IgD-negative memory B cell (primary cell): Measurements from ENCODE around the gene SFRP5. TPM values are rescaled to one million over a fixed set of nuclear protein-coding genes. Genes with fewer than 3 reads are reported as not detected.
A peak's percentile ranks its signal among the peaks of the same experiment; 100 is the strongest.

Source experiments
- H3K27ac Mint-ChIP-seq, 3 donors: one replicate each; pipeline ENCODE4 v1.8.0; 2020 to 2022; ENCODE audit warnings: mild to moderate bottlenecking in 3 of 3, mixed read lengths in 3 of 3, moderate library complexity in 1 of 3
- H3K27me3 Mint-ChIP-seq: one replicate; pipeline ENCODE4 v1.8.0; 2021; ENCODE audit warnings: mixed read lengths
- H3K36me3 Mint-ChIP-seq: one replicate; pipeline ENCODE4 v1.8.0; 2020; ENCODE audit warnings: mild to moderate bottlenecking, mixed read lengths
- H3K4me1 Mint-ChIP-seq, 3 donors: one replicate each; pipeline ENCODE4 v1.8.0; 2020 to 2022; ENCODE audit warnings: mixed read lengths in 3 of 3, mild to moderate bottlenecking in 1 of 3
- H3K4me3 Mint-ChIP-seq, 4 donors: one replicate each; pipeline ENCODE4 v1.8.0; 2020 to 2022; ENCODE audit warnings: mild to moderate bottlenecking in 4 of 4, mixed read lengths in 4 of 4, moderate library complexity in 3 of 4
- H3K9me3 Mint-ChIP-seq, 3 donors: one replicate each; pipeline ENCODE4 v1.8.0; 2020 to 2021; ENCODE audit warnings: mixed read lengths in 3 of 3, mild to moderate bottlenecking in 1 of 3
- polyA plus RNA-seq: library from polyadenylated mRNA; unstranded; fragments of 300-500 nt; fragmentation: Illumina TruSeq; gene quantifications from one replicate; pipeline ENCODE4 v1.2.3, GENCODE V29; 2021

SFRP5 gene
- polyA plus RNA-seq, 1 donor from 2014 or later = not detected

DNA sequence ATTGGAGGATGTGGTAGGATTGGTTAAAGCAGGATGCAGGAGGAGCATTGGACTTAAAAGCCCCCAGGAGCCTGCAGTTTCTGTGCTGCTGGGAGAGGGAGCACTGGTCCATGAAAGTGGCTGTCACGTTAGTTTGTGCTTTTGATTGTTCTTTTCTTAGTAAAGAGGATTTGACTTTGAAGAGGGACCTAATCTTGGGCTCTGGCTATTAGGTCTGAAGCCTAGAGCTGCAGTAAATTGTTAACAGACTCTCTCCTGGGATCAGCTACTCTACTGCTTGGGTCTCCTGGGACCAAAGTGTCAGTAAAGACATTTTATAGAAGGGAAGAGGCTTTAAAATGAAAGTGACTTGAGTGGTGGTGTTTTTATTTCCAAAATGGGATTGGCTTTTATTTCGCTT is 31.2 kb downstream of the SFRP5 start:
- H3K9me3 Mint-ChIP-seq = no peaks in the 10 kb centered on the region
- H3K4me3 Mint-ChIP-seq = peak overlapping the region in 1 of 4 donors; percentile 76
- H3K4me1 Mint-ChIP-seq = peaks cover 29 to 51% (median 43%) of the 10 kb centered on the region in 3 donors

DNA sequence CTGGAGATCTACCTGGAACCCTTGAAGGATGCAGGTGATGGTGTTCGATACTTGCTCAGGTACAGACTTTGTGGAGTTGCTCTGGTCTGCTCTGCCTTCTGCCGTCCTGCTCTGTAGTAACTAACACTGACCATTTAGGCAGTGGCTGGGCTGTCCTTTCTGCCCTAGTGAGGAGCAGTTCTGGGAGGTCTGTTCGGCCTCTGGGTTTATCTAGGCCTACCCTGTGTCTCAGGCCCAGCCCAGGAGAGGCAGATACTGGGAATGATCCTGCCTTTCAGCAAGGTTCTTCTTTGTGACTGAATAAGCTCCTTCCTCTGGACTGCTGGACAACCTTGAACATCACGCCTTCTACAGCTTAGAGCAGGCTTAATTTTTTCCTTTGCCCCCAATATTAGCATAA is 33.2 kb downstream of the SFRP5 start:
- H3K9me3 Mint-ChIP-seq = no peaks in the 10 kb centered on the region
- H3K27me3 Mint-ChIP-seq = no peaks in the 10 kb centered on the region
- H3K4me3 Mint-ChIP-seq = peak overlapping the region; percentile 90 to 97 (median 94)
- peaks cover 3% of the 10 kb centered on the region for H3K36me3 Mint-ChIP-seq
- H3K4me1 Mint-ChIP-seq = peaks cover 32 to 49% (median 41%) of the 10 kb centered on the region in 3 donors
- peak overlapping the region in 2 of 3 donors; percentile 79 to 98 for H3K27ac Mint-ChIP-seq

More for the DNA sequence above, 31.2 kb downstream of the SFRP5 start:
- no peak overlapping the region for H3K27ac Mint-ChIP-seq
- H3K27me3 Mint-ChIP-seq = no peaks in the 10 kb centered on the region
- H3K36me3 Mint-ChIP-seq = peaks cover 6% of the 10 kb centered on the region

- H3K36me3 Mint-ChIP-seq = peaks cover 3% of the 10 kb centered on the region
- H3K4me3 Mint-ChIP-seq = peak overlapping the region; percentile 90 to 97 (median 94)
- H3K27ac Mint-ChIP-seq = peak overlapping the region; percentile 79 to 98 (median 98)
- H3K4me1 Mint-ChIP-seq = peaks cover 32 to 43% (median 41%) of the 10 kb centered on the region in 3 donors
- H3K9me3 Mint-ChIP-seq = no peaks in the 10 kb centered on the region
- no peaks in the 10 kb centered on the region for H3K27me3 Mint-ChIP-seq
Measured at GRCh38 chr10:97737770-97738265, 34.0 kb downstream of the SFRP5 start.

DNA sequence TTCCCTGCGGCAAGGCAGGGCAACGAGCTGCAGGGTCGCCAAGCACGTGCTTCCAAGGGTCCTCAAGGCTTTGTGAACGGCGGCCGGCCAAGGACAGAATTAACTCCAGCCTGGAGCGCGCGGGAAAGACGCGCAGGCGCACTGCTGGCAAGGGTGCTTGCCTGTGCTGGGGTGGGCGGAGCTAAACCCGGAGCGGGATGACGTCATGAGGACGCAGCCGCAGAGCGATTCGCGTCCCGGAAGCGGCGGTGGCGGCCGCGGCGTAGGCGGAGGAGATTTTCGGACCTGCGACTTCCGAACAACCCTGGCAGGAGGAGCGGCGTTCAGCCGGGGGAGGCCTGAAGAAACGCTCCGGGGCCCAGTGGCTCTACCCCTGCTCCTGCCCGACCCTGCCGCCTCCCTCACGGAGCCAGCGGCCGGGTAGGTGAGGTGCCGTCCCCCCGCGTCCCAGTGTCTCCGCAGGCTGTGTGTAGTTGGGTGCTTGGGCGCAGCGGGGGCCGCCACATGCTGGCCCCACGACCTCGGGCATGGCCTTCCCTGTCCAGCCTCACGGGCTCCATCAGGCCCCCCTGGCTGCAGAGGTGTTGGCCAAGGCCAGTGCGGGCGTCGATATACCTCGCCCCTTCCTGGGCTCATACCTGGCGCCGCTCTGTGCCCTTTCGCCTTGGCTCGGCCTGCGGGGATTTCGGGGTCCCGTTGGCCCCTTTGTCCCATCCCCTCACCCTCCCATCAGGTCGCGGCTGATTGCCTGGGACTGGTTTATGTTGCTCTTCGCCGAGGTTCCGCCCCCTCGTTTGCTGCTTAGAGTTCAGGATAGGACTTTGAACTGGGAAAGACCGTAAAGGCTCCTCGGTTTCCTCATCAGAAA is 34.7 kb downstream of the SFRP5 start, which contains the start of gene ZFYVE27:
Gene ZFYVE27 (plus strand): TSS at position 227 of the 868 bp plus-strand sequence. CDS start 1,350 bp downstream, outside the sequence.
- Mint-ChIP-seq H3K27ac (peak within 1 kb of the TSS; percentile 79 to 98 (median 98)), H3K4me3 (peak within 1 kb of the TSS; percentile 90 to 97 (median 94)), H3K9me3 (no peaks in the 10 kb centered on the region), H3K27me3 (no peaks in the 10 kb centered on the region), H3K36me3 (peaks cover 3% of the 10 kb centered on the region), H3K4me1 (peaks cover 32 to 42% (median 41%) of the 10 kb centered on the region in 3 donors)

DNA sequence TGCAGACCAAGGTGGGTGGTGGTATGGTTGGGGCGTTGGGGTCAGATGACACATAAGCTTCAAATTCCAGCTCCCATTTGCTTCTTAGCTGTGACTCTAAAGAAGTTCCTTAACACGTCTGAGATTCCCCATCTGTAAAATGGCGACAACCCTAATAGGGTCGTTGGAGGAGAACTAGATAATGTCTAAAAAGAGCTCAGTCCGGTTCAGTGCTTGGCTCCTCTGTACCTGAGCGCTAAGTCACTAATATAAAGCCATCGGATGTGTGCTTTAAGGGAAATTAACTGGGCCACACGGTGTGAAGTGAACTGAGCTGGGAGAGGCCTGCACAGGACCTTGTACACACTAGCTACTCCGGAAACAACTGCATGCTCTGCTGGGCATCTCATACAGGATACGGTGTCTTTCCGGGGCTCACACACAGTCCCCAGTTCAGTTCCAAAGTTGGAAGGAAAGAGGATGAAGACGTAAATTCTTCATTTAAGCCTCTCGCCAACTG is 35.3 kb downstream of the SFRP5 start:
- Mint-ChIP-seq H3K4me1 (peaks cover 32 to 40% (median 40%) of the 10 kb centered on the region in 3 donors), H3K27ac (peak overlapping the region; percentile 79 to 98 (median 98)), H3K9me3 (no peaks in the 10 kb centered on the region), H3K27me3 (no peaks in the 10 kb centered on the region), H3K4me3 (peak overlapping the region; percentile 90 to 97 (median 94)), H3K36me3 (peaks cover 3% of the 10 kb centered on the region)

DNA sequence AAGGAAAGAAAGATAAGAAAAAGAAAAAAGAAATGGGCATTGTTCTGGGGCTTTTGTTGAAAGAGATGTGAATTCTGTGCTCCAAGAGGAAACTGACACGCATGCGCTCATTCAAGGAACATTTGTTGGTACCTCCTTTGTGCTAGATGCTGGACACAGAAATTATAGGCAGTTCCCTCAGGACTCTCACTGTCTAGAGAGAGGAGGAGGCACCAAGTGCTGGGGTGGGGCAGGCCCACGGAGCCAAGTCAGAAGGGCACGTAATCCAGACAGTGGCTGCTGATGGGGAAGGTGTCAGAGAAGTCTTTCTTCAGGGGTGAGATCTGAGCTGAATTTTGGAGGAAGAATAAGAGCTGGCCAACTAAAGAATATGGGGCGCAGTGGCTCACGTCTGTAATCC is 37.8 kb downstream of the SFRP5 start:
- H3K27me3 Mint-ChIP-seq = peaks cover 4% of the 10 kb centered on the region
- no peaks in the 10 kb centered on the region for H3K9me3 Mint-ChIP-seq
- peak overlapping the region in 1 of 4 donors; percentile 27 for H3K4me3 Mint-ChIP-seq
- H3K36me3 Mint-ChIP-seq = peaks cover 3% of the 10 kb centered on the region
- peaks cover 18 to 24% (median 20%) of the 10 kb centered on the region in 3 donors for H3K4me1 Mint-ChIP-seq
- peak overlapping the region in 1 of 3 donors; percentile 32 for H3K27ac Mint-ChIP-seq

DNA sequence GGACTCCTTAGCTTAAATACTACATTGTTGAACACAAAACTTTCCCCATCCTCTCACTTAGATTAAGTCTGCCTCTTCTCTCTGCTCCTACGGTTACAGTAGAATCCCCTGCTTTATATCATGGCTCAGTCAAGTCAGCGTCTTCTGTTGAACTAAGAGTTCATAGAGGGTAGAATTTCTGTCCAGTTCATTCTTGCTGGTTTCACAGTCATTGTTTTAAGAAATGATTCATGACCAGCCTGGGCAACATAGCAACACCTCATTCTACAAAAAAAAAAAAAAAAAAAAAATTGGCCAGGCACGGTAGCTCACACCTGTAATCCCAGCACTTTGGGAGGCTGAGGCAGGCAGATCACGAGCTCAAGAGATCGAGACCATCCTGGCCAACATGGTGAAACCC is 38.5 kb downstream of the SFRP5 start:
- H3K4me1 Mint-ChIP-seq = peaks cover 15 to 18% (median 18%) of the 10 kb centered on the region in 3 donors
- peaks cover 5% of the 10 kb centered on the region for H3K27me3 Mint-ChIP-seq
- peaks cover 3% of the 10 kb centered on the region for H3K36me3 Mint-ChIP-seq
- H3K9me3 Mint-ChIP-seq = no peaks in the 10 kb centered on the region
- no peak overlapping the region for H3K4me3 Mint-ChIP-seq
- H3K27ac Mint-ChIP-seq = no peak overlapping the region

DNA sequence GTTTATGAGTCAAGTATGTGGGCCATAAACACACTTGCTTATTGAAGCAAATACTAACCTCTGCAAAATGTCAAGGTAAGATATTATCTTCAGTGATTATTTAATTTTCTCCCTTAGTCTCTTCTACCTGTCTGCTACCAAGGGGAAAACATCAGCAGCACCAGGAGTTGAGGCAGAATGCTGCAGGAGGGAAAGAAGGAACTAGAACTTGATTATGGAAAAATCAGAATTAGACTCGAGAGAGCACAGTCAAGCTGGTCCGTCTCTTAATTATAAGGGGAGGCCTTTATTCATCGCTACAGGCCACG is 39.8 kb downstream of the SFRP5 start:
- no peaks in the 10 kb centered on the region for H3K9me3 Mint-ChIP-seq
- H3K36me3 Mint-ChIP-seq = no peaks in the 10 kb centered on the region
- H3K27me3 Mint-ChIP-seq = peaks cover 7% of the 10 kb centered on the region
- peaks cover 8 to 12% (median 11%) of the 10 kb centered on the region in 3 donors for H3K4me1 Mint-ChIP-seq
- H3K4me3 Mint-ChIP-seq = peak overlapping the region in 1 of 4 donors; percentile 56
- peak overlapping the region in 1 of 3 donors; percentile 61 for H3K27ac Mint-ChIP-seq

DNA sequence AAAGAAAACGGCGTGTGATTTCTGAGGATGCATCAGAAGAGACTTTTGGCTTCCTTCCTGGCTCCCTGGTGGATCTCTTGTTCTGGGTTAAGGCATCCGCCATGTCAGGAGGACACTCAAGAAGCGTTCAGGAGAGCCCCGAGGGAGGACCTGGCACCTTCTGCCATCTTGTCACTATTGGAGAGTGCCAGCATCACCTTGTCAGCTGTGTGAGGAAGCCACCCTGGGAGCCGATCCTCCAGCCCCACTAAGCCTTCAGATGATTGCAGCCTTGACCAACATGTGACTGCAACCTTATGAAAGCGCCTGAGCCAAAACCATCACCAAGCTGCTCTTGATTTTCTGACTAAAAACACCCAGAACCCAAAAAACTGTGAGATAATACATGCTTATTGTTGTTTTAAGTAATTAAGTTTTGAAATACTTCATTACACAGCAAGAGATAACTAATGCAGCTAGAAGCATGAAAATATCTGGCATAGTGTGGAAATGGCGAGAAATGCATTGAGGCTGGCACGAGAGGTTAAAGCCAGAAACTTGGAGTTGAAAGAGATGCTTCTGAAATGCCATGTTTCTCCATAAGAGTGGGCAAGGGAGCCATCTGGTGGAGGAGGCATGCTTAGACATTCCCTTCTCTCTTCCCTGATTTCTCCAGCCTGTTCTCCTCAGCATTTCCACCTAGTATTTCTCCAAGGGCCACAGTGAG is 40.3 kb downstream of the SFRP5 start:
- Mint-ChIP-seq H3K4me1 (peaks cover 7 to 10% (median 8%) of the 10 kb centered on the region in 3 donors), H3K9me3 (no peaks in the 10 kb centered on the region), H3K27me3 (peaks cover 9% of the 10 kb centered on the region)

GRCh38 chr10:97729014-97729413 is 42.8 kb downstream of the SFRP5 start:
- no peak overlapping the region for H3K4me3 Mint-ChIP-seq
- no peaks in the 10 kb centered on the region for H3K36me3 Mint-ChIP-seq
- H3K27me3 Mint-ChIP-seq = peaks cover 16% of the 10 kb centered on the region
- H3K27ac Mint-ChIP-seq = no peak overlapping the region
- no peaks in the 10 kb centered on the region for H3K4me1 Mint-ChIP-seq
- no peaks in the 10 kb centered on the region for H3K9me3 Mint-ChIP-seq

More for the DNA sequence above, 40.3 kb downstream of the SFRP5 start:
- Mint-ChIP-seq H3K27ac (peak overlapping the region in 1 of 3 donors; percentile 61), H3K4me3 (peak overlapping the region in 1 of 4 donors; percentile 56), H3K36me3 (no peaks in the 10 kb centered on the region)

DNA sequence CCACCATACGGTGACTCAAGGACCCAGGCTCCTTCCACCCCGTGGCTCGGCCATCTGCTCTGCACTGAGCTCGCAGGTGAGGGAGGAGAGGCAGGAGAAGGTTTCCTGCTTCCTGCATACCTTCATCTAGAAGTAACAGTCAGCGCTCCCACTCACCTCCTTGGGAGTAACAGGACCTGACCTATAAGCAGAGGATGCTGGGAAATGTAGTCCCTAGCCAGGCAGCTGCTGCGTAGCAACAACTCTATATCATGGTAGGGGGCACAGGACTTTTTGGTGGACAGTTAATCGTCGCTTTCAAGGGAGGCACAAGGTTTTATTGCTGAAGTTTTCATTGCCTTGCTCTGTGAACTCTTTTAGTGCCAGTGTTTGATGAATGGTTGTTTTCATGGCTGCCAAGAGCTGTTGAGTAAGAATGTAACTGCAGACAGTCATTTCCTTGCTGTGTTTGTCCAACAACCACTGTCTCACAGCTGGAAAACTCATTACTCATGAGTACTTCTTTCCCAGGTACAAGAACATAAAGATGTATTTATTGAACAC is 45.1 kb downstream of the SFRP5 start:
- no peak overlapping the region for H3K4me3 Mint-ChIP-seq
- no peaks in the 10 kb centered on the region for H3K9me3 Mint-ChIP-seq
- H3K27me3 Mint-ChIP-seq = peaks cover 19% of the 10 kb centered on the region
- no peak overlapping the region for H3K27ac Mint-ChIP-seq
- H3K36me3 Mint-ChIP-seq = no peaks in the 10 kb centered on the region
- no peaks in the 10 kb centered on the region for H3K4me1 Mint-ChIP-seq

GRCh38 chr10:97724341-97724941 is 47.4 kb downstream of the SFRP5 start:
- Mint-ChIP-seq H3K4me1 (no peaks in the 10 kb centered on the region), H3K27ac (no peak overlapping the region), H3K9me3 (no peaks in the 10 kb centered on the region), H3K36me3 (no peaks in the 10 kb centered on the region), H3K4me3 (no peak overlapping the region), H3K27me3 (peaks cover 17% of the 10 kb centered on the region)

DNA sequence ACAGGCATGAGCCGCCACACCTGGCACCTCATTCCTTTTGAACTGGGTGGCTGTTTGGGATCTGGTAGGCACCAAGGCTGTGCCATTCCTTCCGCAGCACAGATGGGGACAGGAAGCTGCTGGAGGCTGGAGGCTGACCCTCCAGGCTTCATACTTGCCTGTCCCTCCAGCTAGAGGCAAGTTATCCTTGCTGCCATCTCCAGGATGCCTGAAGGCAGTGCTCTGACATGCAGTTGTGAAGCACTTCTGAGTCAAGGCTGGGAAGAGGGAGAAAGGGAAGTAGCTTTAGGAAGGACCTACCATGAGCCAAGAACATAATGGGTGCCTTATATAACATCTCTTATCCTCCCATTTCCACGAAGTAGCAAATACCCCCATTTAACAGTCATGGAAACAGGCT is 48.8 kb downstream of the SFRP5 start:
- H3K4me3 Mint-ChIP-seq = no peak overlapping the region
- H3K9me3 Mint-ChIP-seq = no peaks in the 10 kb centered on the region
- H3K4me1 Mint-ChIP-seq = peaks cover 0 to 2% (median 0%) of the 10 kb centered on the region in 3 donors
- H3K36me3 Mint-ChIP-seq = no peaks in the 10 kb centered on the region
- H3K27me3 Mint-ChIP-seq = peaks cover 12% of the 10 kb centered on the region
- H3K27ac Mint-ChIP-seq = no peak overlapping the region
